ENCODE measurements around the gene KYNU. TPM values are rescaled to one million over a fixed set of nuclear protein-coding genes. Genes with fewer than 3 reads are reported as not detected.

Gene KYNU
- total RNA-seq, 6 experiments from 2014 or later = 0.17 to 0.63 (median 0.34) TPM; not detected in 1

DNA sequence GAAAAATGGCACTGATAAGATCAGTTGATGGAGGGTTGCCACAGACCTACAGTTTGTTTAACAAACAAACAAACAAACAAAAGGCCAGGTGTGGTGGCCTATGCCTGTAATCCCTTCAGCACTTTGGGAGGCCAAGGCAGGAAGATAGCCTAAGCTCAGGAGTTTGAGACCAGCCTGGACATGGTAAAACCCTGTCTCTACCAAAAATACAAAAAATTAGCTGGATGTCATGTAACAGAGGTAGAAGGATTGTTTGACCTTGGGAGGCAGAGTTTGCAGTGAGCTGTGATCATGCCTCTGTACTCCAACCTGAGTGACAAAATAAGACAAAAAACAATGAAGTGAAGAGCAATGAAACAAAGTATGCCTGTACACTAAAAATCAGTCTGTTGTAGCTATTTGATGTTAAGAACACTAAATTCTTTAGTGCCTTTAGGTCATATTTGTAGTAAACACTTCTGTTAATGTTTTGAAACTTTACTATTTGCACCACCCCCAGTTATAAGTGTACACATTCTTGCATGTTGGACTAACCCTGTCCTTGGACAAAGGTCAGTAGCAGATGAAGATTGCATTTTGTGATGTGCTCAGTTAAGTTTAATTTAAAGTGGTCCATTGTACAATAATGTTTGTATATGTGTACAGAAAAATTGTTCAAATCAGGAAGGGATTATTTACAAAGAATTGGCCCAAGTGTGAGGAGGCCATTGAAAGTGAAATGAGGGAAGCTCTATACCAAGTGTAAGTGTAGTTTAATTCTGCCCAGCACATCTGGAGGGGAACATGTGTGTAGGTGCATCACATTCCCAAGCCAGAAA, 73.9 kb downstream of the KYNU start:
- Mint-ChIP-seq H3K27ac (no peak overlapping the region), H3K4me1 (ENCODE audit: low read depth) (no peaks in the 10 kb centered on the region), H3K9me3 (peaks cover 17% of the 10 kb centered on the region), H3K27me3 (ENCODE audit: insufficient read depth) (no peaks in the 10 kb centered on the region), H3K36me3 (ENCODE audit: low read depth) (no peaks in the 10 kb centered on the region; the same call in none of the 2 replicates), H3K4me3 (no peak overlapping the region)
- DNase-seq = no peak
- TF ChIP-seq, protein P1, sequence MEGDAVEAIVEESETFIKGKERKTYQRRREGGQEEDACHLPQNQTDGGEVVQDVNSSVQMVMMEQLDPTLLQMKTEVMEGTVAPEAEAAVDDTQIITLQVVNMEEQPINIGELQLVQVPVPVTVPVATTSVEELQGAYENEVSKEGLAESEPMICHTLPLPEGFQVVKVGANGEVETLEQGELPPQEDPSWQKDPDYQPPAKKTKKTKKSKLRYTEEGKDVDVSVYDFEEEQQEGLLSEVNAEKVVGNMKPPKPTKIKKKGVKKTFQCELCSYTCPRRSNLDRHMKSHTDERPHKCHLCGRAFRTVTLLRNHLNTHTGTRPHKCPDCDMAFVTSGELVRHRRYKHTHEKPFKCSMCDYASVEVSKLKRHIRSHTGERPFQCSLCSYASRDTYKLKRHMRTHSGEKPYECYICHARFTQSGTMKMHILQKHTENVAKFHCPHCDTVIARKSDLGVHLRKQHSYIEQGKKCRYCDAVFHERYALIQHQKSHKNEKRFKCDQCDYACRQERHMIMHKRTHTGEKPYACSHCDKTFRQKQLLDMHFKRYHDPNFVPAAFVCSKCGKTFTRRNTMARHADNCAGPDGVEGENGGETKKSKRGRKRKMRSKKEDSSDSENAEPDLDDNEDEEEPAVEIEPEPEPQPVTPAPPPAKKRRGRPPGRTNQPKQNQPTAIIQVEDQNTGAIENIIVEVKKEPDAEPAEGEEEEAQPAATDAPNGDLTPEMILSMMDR (IDR thresholded peaks at IDR 0.05) = no peak

DNA sequence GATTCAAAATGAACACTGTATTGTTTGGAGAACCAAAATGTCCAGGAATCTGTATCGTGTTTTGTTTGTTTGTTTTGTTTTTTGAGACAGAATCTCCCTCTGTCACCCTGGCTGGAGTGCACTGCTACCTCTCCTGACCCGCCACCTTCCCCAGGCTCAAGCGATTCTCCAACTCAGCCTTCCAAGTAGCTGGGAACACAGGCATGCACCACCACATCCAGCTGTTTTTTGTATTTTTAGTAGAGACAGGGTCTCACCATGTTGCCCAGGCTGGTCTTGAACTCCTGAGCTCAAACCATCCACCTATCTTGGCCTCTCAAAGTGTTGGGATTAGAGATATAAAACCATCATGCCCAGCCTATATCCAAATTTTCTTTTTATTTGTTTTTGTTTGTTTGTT, 74.6 kb downstream of the KYNU start:
- H3K27ac Mint-ChIP-seq = no peak overlapping the region
- TF ChIP-seq, protein P1 (IDR thresholded peaks at IDR 0.05) = no peak
- peaks cover 17% of the 10 kb centered on the region for H3K9me3 Mint-ChIP-seq
- H3K4me3 Mint-ChIP-seq = no peak overlapping the region
- H3K36me3 Mint-ChIP-seq (ENCODE audit: low read depth) = no peaks in the 10 kb centered on the region; the same call in none of the 2 replicates
- H3K27me3 Mint-ChIP-seq (ENCODE audit: insufficient read depth) = no peaks in the 10 kb centered on the region
- DNase-seq = no peak
- no peaks in the 10 kb centered on the region for H3K4me1 Mint-ChIP-seq (ENCODE audit: low read depth)

DNA sequence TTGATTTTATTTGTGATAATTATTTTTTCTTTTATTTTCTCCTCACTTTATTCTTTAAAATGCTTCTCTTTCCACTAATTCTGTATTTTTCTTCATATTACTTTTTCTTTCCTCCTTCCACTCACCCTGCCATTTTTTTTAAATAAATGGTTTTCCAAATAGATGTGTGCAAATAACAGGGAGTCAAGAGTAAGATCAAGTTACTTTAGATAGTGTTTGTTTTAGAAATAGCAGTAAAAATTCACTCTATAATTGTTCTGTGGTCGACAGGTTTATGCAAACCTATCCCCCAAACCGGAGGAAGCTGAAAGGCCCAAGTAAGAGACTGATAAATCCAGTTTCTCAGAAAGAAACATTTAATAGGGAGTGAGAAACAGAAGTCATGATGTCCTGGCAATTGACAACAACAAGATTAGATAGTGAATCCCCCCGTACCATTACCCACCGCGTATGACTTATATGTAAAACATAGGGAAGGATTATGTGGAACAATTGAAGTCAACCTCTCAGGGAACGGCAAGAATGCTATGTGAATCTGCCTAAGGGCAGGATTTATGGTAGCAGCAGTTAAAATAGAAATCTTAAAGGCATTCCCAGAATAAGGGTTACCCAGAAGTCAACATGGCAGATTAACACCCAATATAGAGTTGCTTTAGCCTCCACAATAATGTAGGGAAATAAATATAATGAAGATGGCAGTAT, 75.5 kb downstream of the KYNU start:
- no peak overlapping the region for H3K4me3 Mint-ChIP-seq
- TF ChIP-seq, protein P1 (IDR thresholded peaks at IDR 0.05) = no peak
- no peak for DNase-seq
- no peaks in the 10 kb centered on the region; the same call in none of the 2 replicates for H3K36me3 Mint-ChIP-seq (ENCODE audit: low read depth)
- no peak overlapping the region for H3K27ac Mint-ChIP-seq
- no peaks in the 10 kb centered on the region for H3K27me3 Mint-ChIP-seq (ENCODE audit: insufficient read depth)
- no peaks in the 10 kb centered on the region for H3K4me1 Mint-ChIP-seq (ENCODE audit: low read depth)
- H3K9me3 Mint-ChIP-seq = peaks cover 15% of the 10 kb centered on the region

DNA sequence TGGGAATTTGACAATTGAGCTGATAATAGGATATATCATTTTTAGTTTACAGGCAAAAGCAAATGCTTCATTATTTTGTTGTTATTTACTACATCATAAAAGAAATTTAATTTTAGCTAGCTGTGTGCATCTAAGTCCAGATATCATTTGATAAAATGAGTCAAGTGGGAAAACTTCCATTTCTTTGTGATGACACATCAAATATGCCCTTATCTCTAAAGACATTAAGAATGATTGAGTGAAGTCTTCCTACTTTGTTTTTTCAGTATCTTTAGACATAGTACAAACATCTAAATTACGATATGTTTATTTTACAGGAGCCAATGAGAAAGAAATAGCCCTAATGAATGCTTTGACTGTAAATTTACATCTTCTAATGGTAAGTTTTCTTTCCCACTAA, 77.0 kb downstream of the KYNU start:
- H3K4me3 Mint-ChIP-seq = no peak overlapping the region
- no peaks in the 10 kb centered on the region for H3K27me3 Mint-ChIP-seq (ENCODE audit: insufficient read depth)
- TF ChIP-seq, protein P1 (IDR thresholded peaks at IDR 0.05) = no peak
- H3K36me3 Mint-ChIP-seq (ENCODE audit: low read depth) = no peaks in the 10 kb centered on the region; the same call in 1 of the 2 replicates
- no peak for DNase-seq
- no peaks in the 10 kb centered on the region for H3K4me1 Mint-ChIP-seq (ENCODE audit: low read depth)
- H3K9me3 Mint-ChIP-seq = peaks cover 9% of the 10 kb centered on the region
- no peak overlapping the region for H3K27ac Mint-ChIP-seq

DNA sequence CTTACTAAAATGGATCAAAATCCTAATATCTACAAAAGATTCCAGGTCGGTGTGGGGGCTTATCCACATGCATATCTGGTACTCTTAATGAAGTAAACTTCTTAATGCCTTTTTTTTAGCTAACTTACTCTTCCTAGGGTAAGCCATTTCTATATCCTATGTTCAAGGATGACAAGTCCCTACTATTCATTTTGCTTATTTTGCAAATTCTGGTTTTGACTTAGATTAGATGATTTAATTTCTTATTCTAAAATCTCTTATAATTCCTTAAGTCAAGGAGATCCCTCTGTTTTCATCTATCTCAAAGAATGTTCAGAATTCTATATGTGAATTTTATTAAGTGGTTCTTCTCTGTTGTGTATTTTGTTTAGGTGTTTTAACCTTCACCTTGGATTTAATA, 79.7 kb downstream of the KYNU start:
- TF ChIP-seq, protein P1 (IDR thresholded peaks at IDR 0.05) = no peak
- DNase-seq = no peak
- Mint-ChIP-seq H3K27ac (no peak overlapping the region), H3K4me3 (no peak overlapping the region), H3K27me3 (ENCODE audit: insufficient read depth) (no peaks in the 10 kb centered on the region), H3K9me3 (no peaks in the 10 kb centered on the region; the same call in 1 of the 2 replicates), H3K36me3 (ENCODE audit: low read depth) (no peaks in the 10 kb centered on the region), H3K4me1 (ENCODE audit: low read depth) (no peaks in the 10 kb centered on the region)

Measured in HFFc6 (cell line).